Activated naive CD4-positive, alpha-beta T cell treated with anti-CD3 and anti-CD28 coated beads for 36 hours (primary cell): ENCODE results near the gene RARRES1. TPM values are rescaled to one million over a fixed set of nuclear protein-coding genes. Genes with fewer than 3 reads are reported as not detected.

ENCODE experiments used
- total RNA-seq, 2 experiments: library from RNA; stranded (reverse); gene quantifications; one replicate each; pipeline ENCODE4 v1.2.3, GENCODE V29; 2021

RARRES1 gene
- total RNA-seq, 2 experiments from 2014 or later: not detected

Other genes with a start within 250 kb of the RARRES1 start
- 1 to 10 TPM; 1.2 to 1.6 TPM for gene MLF1, start 161.3 kb downstream of the RARRES1 start, total RNA-seq
- 10 to 100 TPM; 57.4 to 57.8 TPM for gene GFM1, start 87.9 kb downstream of the RARRES1 start, total RNA-seq
- 1 to 10 TPM; 3.7 to 4.0 TPM for gene LXN, start 59.8 kb downstream of the RARRES1 start, total RNA-seq
- 1 to 10 TPM; 4.8 to 5.7 TPM for gene MFSD1, start 69.6 kb upstream of the RARRES1 start, total RNA-seq